Thyroid gland (tissue), 4 donors: ENCODE measurements around the gene COL13A1. TPM values are rescaled to one million over a fixed set of nuclear protein-coding genes. Genes with fewer than 3 reads are reported as not detected.

Experiments
- DNase-seq, 2 donors: peaks; one replicate each; pipeline ENCODE4 v3.0.0-alpha.2; 2019
- H3K27ac ChIP-seq, 3 donors: fragments of 200-600 bp; sonication (generic); 1 replicate in 2 of 3; 2 replicates in 1 of 3; pipeline ENCODE4 v1.5.1; 2016 to 2019; ENCODE audit warnings: mild to moderate bottlenecking in 1 of 3, moderate library complexity in 1 of 3
- H3K27me3 ChIP-seq: fragments of 200-600 bp; sonication (generic); one replicate; pipeline ENCODE4 v1.5.1; 2019
- H3K36me3 ChIP-seq, 2 donors: fragments of 200-600 bp; sonication (generic); one replicate each; pipeline ENCODE4 v1.5.1; 2016 to 2019
- H3K4me1 ChIP-seq, 2 donors: fragments of 200-600 bp; sonication (generic); one replicate each; pipeline ENCODE4 v1.5.1; 2017 to 2019
- H3K4me3 ChIP-seq, 3 donors: fragments of 200-600 bp; sonication (generic); replicated peaks in 1 of 3; 1 replicate in 2 of 3; 2 replicates in 1 of 3; pipeline ENCODE4 v1.5.1; 2016; ENCODE audit warnings: mild to moderate bottlenecking in 1 of 3
- H3K9me3 ChIP-seq: fragments of 200-600 bp; sonication (generic); one replicate; pipeline ENCODE4 v1.5.1; 2017
- CTCF ChIP-seq, 6 experiments: fragments of 200-600 bp in 3 of 6; fragments of 450-650 bp in 3 of 6; sonication (generic) in 3 of 6; IDR thresholded peaks; one replicate each; pipeline ENCODE4 v1.5.1; 2016 to 2019; ENCODE audit warnings: antibody characterized with exemption in 6 of 6, mild to moderate bottlenecking in 2 of 6, inconsistent platforms in 1 of 6, moderate library complexity in 1 of 6
- POLR2A ChIP-seq, 2 donors: fragments of 450-650 bp; IDR thresholded peaks; one replicate each; pipeline ENCODE4 v1.6.1; 2017; ENCODE audit warnings: antibody characterized with exemption in 2 of 2, mild to moderate bottlenecking in 2 of 2, moderate library complexity in 1 of 2
- WGBS, 2 donors: methylation state at CpG; one replicate each; pipeline ENCODE4 v1.1.5; 2017; 5-methylcytosine and 5-hydroxymethylcytosine counted together
- intact Hi-C: fragments of 100-400 bp; cut with DNase I; formaldehyde crosslinking; loops from one replicate; pipeline ENCODE4 v1.15.1; 2023
- total RNA-seq, 4 donors: library from RNA; depleted of rRNA; stranded (reverse); fragments of >200 nt; gene quantifications; one replicate each; pipeline ENCODE4 v1.2.3, GENCODE V29; 2016

Gene COL13A1
- total RNA-seq, 4 donors from 2014 or later = 0.22 to 2.4 (median 0.41) TPM

GRCh38 chr10:69844698-69845097 is 43.0 kb downstream of the COL13A1 start:
- Histone ChIP-seq H3K4me3 (no peak overlapping the region), H3K4me1 (peaks cover 14 to 22% of the 10 kb centered on the region in 2 donors), H3K27me3 (no peaks in the 10 kb centered on the region), H3K27ac (no peak overlapping the region), H3K36me3 (no peaks in the 10 kb centered on the region), H3K9me3 (no peaks in the 10 kb centered on the region)
- no peak for DNase-seq
- TF ChIP-seq CTCF (IDR thresholded peaks at IDR 0.05) (no peak), POLR2A (IDR thresholded peaks at IDR 0.05) (no peak)
- 89 to 94% methylated on average over 2 of the region's 2 CpGs for whole genome bisulfite sequencing, 2 donors
- intact Hi-C loops = no loop called here

DNA sequence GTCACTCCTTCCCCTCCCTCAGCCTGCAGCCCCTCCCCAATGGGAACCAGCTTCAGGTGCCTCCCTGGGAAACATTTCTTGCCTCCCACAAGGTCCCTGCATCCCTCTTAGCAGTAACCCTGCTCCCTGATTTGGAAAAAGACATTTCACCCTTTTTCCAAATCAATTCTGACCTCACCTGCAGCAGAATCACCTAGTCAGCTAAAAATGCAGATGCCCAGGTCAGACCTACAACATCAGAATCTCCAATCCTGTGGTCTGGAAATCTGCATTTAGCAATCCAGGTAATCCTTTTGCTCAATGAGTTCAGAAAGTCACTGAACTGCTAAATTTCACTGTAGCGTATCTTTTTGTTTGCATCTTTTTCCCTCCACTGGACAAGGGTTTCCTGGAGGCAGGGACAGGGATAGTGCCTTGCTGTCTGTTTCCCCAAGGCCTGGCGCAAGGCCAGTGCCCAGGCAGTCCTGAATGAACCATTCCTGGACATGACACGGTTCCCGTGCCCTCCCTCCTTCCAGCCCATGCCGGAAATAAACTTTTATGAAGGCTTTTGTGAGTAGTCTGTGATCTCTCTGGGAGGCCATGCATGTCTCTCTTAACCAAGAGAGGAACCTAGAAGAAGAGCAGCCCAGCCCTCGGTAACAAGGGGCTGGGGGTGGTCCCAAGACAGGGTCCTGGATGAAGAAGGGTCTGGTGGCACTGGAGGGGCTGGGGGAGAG is 44.0 kb downstream of the COL13A1 start:
- peaks cover 14 to 19% of the 10 kb centered on the region in 2 donors for H3K4me1 ChIP-seq
- peak; percentile 91 for DNase-seq
- H3K27me3 ChIP-seq = no peaks in the 10 kb centered on the region
- TF ChIP-seq CTCF (IDR thresholded peaks at IDR 0.05) (no peak), POLR2A (IDR thresholded peaks at IDR 0.05) (no peak)
- intact Hi-C loops = no loop called here
- no peak overlapping the region for H3K4me3 ChIP-seq
- peak overlapping the region in 1 of 3 donors; percentile 53 for H3K27ac ChIP-seq
- no peaks in the 10 kb centered on the region for H3K36me3 ChIP-seq
- H3K9me3 ChIP-seq = no peaks in the 10 kb centered on the region
- 14% methylated on average over 6 of the region's 6 CpGs for WGBS, 2 donors

- Histone ChIP-seq H3K9me3 (no peaks in the 10 kb centered on the region), H3K4me1 (peaks cover 14 to 19% of the 10 kb centered on the region in 2 donors), H3K4me3 (no peak overlapping the region), H3K27me3 (no peaks in the 10 kb centered on the region), H3K36me3 (no peaks in the 10 kb centered on the region), H3K27ac (peak overlapping the region in 1 of 3 donors; percentile 53)
- TF ChIP-seq POLR2A (IDR thresholded peaks at IDR 0.05) (no peak), CTCF (IDR thresholded peaks at IDR 0.05) (no peak)
- peak; percentile 29 to 52 for DNase-seq
- 25 to 28% methylated on average over 14 of the region's 14 CpGs for WGBS, 2 donors
- intact Hi-C loops = no loop called here
These were observed 44.7 kb downstream of the COL13A1 start for GRCh38 chr10:69846293-69846921.

- H3K9me3 ChIP-seq = no peaks in the 10 kb centered on the region
- H3K4me1 ChIP-seq = peaks cover 14 to 19% of the 10 kb centered on the region in 2 donors
- H3K27me3 ChIP-seq = no peaks in the 10 kb centered on the region
- no peak overlapping the region for H3K27ac ChIP-seq
- intact Hi-C loops = no loop called here
- TF ChIP-seq POLR2A (IDR thresholded peaks at IDR 0.05) (no peak), CTCF (IDR thresholded peaks at IDR 0.05) (no peak)
- no peak for DNase-seq
- no peaks in the 10 kb centered on the region for H3K36me3 ChIP-seq
- WGBS, 2 donors = 89 to 91% methylated on average over 5 of the region's 5 CpGs
- H3K4me3 ChIP-seq = no peak overlapping the region
These were observed 45.8 kb downstream of the COL13A1 start for GRCh38 chr10:69847458-69847857.

- no peak overlapping the region for H3K27ac ChIP-seq
- H3K36me3 ChIP-seq = no peaks in the 10 kb centered on the region
- no peak for TF ChIP-seq CTCF (IDR thresholded peaks at IDR 0.05)
- TF ChIP-seq POLR2A (IDR thresholded peaks at IDR 0.05) = no peak
- no peak for DNase-seq
- H3K4me1 ChIP-seq = peaks cover 14 to 19% of the 10 kb centered on the region in 2 donors
- intact Hi-C loops = no loop called here
- no peaks in the 10 kb centered on the region for H3K27me3 ChIP-seq
- H3K9me3 ChIP-seq = no peaks in the 10 kb centered on the region
- 85% methylated on average over 5 of the region's 5 CpGs for WGBS, 2 donors
- no peak overlapping the region for H3K4me3 ChIP-seq
These were observed 46.2 kb downstream of the COL13A1 start for GRCh38 chr10:69847883-69848282.
